ENCODE measurements around the gene NMT2.

DNA sequence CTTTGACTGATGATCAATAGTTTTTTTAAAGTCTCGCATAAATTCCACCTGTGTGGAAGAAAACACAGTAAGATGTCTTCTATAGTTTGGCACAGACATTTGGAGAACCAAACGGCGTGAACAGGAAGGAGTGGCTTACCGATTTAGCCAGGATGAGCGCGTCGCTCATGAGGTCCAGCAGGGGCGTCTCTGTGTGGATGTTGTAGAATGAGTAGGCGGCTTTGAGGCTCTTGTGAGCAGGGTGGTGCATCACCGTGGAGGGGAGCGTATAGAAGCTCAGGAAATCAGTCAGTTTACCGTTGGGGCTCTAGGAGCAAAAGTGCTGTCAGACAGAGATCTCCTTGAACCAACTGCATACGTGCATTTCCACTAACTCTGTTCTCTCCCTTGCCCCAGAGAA is 55.8 kb downstream of the NMT2 start:
- no peak for TF ChIP-seq POLR2A (IDR thresholded peaks at IDR 0.05)
- TF ChIP-seq, protein P1, sequence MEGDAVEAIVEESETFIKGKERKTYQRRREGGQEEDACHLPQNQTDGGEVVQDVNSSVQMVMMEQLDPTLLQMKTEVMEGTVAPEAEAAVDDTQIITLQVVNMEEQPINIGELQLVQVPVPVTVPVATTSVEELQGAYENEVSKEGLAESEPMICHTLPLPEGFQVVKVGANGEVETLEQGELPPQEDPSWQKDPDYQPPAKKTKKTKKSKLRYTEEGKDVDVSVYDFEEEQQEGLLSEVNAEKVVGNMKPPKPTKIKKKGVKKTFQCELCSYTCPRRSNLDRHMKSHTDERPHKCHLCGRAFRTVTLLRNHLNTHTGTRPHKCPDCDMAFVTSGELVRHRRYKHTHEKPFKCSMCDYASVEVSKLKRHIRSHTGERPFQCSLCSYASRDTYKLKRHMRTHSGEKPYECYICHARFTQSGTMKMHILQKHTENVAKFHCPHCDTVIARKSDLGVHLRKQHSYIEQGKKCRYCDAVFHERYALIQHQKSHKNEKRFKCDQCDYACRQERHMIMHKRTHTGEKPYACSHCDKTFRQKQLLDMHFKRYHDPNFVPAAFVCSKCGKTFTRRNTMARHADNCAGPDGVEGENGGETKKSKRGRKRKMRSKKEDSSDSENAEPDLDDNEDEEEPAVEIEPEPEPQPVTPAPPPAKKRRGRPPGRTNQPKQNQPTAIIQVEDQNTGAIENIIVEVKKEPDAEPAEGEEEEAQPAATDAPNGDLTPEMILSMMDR (IDR thresholded peaks at IDR 0.05), result no peak
- no peak for TF ChIP-seq POLR2AphosphoS5 (IDR thresholded peaks at IDR 0.05)
- no peak for TF ChIP-seq EP300 (IDR thresholded peaks at IDR 0.05)

Data from sigmoid colon (tissue), 4 donors.